Ishikawa (cell line): Measurements from ENCODE around the gene ARSA.

ENCODE experiments used
- CEBPB ChIP-seq: IDR thresholded peaks from 2 replicates; pipeline ENCODE4 v1.6.1; 2012
- CREB1 ChIP-seq: IDR thresholded peaks from 2 replicates; pipeline ENCODE4 v1.6.1; 2012; ENCODE audit warnings: low read depth
- EGR1 ChIP-seq: IDR thresholded peaks from 2 replicates; pipeline ENCODE4 v1.6.1; 2012
- EP300 ChIP-seq: IDR thresholded peaks from 2 replicates; pipeline ENCODE4 v1.6.1; 2012; ENCODE audit warnings: borderline replicate concordance
- FOXM1 ChIP-seq: IDR thresholded peaks from 2 replicates; pipeline ENCODE4 v1.6.1; 2012; ENCODE audit warnings: low read depth, borderline replicate concordance
- MAX ChIP-seq: IDR thresholded peaks from 2 replicates; pipeline ENCODE4 v1.6.1; 2012
- NFIC ChIP-seq: IDR thresholded peaks from 2 replicates; pipeline ENCODE4 v1.6.1; 2012
- RAD21 ChIP-seq: IDR thresholded peaks from 2 replicates; pipeline ENCODE4 v1.6.1; 2012; ENCODE audit warnings: low read depth
- REST ChIP-seq: IDR thresholded peaks from 2 replicates; pipeline ENCODE4 v1.6.1; 2012; ENCODE audit warnings: low read depth, mild to moderate bottlenecking
- TAF1 ChIP-seq: IDR thresholded peaks from 2 replicates; pipeline ENCODE4 v1.6.1; 2012; ENCODE audit warnings: low read depth, mild to moderate bottlenecking
- TCF12 ChIP-seq: IDR thresholded peaks from 2 replicates; pipeline ENCODE4 v1.6.1; 2012; ENCODE audit warnings: low read depth
- TEAD4 ChIP-seq: IDR thresholded peaks from 2 replicates; pipeline ENCODE4 v1.6.1; 2012
- USF1 ChIP-seq: IDR thresholded peaks from 2 replicates; pipeline ENCODE4 v1.6.1; 2012
- YY1 ChIP-seq: IDR thresholded peaks from 2 replicates; pipeline ENCODE4 v1.6.1; 2012; ENCODE audit warnings: low read depth
- ZBTB7A ChIP-seq: IDR thresholded peaks from 2 replicates; pipeline ENCODE4 v1.6.1; 2012; ENCODE audit warnings: low read depth

The ARSA gene

GRCh38 chr22:50595189-50595588 is 32.8 kb downstream of the ARSA start:
- TF ChIP-seq CEBPB (no peak), YY1 (no peak)

- TF ChIP-seq RAD21 (no peak), EGR1 (no peak)
Observed at GRCh38 chr22:50587407-50587806, 40.5 kb downstream of the ARSA start.

GRCh38 chr22:50586416-50586815 is 41.5 kb downstream of the ARSA start:
- TF ChIP-seq MAX, result no peak
- no peak for TF ChIP-seq TAF1

- TF ChIP-seq TCF12 (no peak), REST (no peak), CREB1 (no peak), TEAD4 (no peak), TAF1 (no peak), RAD21 (no peak), USF1 (no peak), EGR1 (no peak)
Observed at GRCh38 chr22:50585781-50586180, 42.2 kb downstream of the ARSA start.

GRCh38 chr22:50585238-50585637 is 42.7 kb downstream of the ARSA start:
- TF ChIP-seq TCF12, result no peak
- TF ChIP-seq EP300, result no peak
- no peak for TF ChIP-seq YY1
- no peak for TF ChIP-seq RAD21
- no peak for TF ChIP-seq FOXM1
- no peak for TF ChIP-seq EGR1
- no peak for TF ChIP-seq NFIC
- TF ChIP-seq CREB1, result no peak
- no peak for TF ChIP-seq TEAD4
- TF ChIP-seq REST, result no peak
- no peak for TF ChIP-seq USF1
- no peak for TF ChIP-seq MAX
- no peak for TF ChIP-seq ZBTB7A
- no peak for TF ChIP-seq CEBPB
- TF ChIP-seq TAF1, result no peak

- TF ChIP-seq FOXM1, result no peak
- TF ChIP-seq TCF12, result no peak
- TF ChIP-seq ZBTB7A, result no peak
- no peak for TF ChIP-seq MAX
- TF ChIP-seq CEBPB, result no peak
- no peak for TF ChIP-seq CREB1
- TF ChIP-seq EGR1, result no peak
Observed at GRCh38 chr22:50584106-50585096, 43.6 kb downstream of the ARSA start.
